C4-2B (cell line): Measurements from ENCODE around the gene RFTN1.

Experiments used
- CTCF ChIP-seq: fragments of 450-650 bp; conservative IDR thresholded peaks from 2 replicates; pipeline ENCODE4 v1.5.1; 2017; ENCODE audit warnings: mild to moderate bottlenecking
- ZFX ChIP-seq: fragments of 450-650 bp; IDR thresholded peaks from 2 replicates; pipeline ENCODE4 v1.6.1; 2017

- TF ChIP-seq CTCF (no peak), ZFX (no peak)
Measured at GRCh38 chr3:16559653-16560365, 46.3 kb upstream of the RFTN1 start.
